C1 segment of cervical spinal cord (tissue), 14 donors: ENCODE measurements around the gene RPP30.
A peak's percentile ranks its signal among the peaks of the same experiment; 100 is the strongest.
"Not testable (repeated sequence)": the region's sequence is repeated elsewhere in the genome, so short reads cannot be mapped to it uniquely, and the experiment has no call there.

ENCODE experiments used
- DNase-seq, 14 donors: peaks; one replicate each; lab custom pipeline; 2025; lab: John Stamatoyannopoulos, UW

RPP30 gene

DNA sequence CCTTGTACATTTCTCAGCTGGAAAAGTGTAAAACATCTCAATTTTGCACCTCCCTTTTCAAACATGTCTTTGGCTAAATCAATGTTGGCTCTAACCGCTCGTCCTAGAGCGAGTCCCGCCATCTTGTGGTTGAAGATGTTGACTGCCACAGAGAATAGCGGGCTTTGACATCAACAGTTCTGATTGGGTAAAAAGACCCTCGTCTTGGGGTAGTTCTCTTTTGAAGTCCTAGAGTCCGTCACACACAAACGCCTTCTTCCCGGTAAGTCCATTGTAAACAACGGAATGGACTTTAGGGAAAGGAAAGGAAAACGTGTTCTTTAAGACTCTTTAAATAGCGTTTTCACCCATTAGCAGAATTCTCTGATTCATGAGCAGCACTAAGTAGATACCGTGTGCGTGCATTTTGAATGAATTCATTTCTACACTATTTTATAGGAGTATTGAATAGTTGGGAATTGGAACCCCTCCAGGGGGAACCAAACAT lies 452 bp upstream of the RPP30 start:
- peak in 12 of 14 donors; percentile 4 to 74 (median 18) for DNase-seq

DNA sequence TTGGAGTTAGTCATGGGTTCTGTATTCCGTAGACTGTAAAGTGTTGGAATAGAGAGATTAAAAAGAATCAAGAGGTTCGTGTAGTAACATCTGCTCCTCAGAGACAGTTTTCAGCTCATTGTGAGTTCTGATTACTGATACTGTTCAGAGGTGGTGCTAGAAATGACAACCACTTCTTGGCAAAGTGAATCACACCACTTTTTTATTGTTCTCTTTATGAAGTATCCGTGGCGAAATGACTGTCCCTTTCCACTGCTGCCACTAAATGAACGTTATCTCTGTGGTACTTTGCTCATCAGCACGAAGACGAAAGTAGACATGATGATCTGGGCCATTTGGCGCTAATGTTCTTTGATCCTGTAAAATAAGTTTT lies 860 bp downstream of the RPP30 start:
- no peak for DNase-seq

DNA sequence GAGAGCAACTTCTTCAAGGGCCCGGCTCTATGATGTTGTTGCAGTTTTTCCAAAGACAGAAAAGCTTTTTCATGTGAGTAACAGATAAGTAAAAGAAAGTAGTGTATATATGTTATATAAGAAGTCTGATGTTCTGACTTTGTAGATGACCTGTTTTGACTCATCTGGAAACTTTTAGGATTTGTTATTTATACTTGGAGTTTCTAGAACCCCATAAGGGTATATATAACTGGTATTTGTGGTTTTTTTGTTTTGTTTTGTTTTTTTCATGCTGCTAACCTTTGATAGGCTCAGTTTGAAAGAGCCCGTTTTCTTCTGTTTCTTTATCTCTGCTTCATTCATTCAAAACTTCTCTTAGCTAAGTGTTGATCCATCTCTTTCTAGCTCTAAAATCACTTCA lies 7.3 kb downstream of the RPP30 start:
- DNase-seq = no peak

DNA sequence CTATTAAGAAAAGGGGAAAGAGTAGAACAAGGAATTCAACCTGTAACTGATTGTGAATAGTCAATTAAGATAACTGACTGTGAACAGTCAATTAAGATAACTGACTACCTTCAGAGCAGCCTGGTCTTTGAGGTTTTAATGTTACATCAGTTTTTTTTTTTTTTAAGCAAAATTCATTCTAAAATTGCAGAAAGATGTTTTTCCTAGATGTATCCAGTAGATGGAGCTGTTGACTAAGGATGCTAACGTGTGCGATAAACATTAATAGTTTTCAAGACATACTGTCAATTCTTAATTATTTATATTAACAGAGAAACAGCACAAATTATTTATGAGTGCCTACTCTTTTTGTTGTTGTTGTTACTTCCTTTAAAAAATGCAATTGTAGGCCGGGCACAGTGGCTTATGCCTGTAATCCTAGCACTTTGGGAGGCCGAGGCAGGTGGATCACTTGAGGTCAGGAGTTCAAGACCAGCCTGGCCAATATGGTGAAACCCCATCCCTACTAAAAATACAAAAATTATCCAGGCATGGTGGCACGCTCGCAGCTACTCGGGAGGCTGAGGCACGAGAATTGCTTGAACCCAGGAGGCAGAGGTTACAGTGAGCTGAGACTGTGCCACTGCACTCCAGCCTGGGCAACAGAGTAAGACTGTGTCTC lies 8.4 kb downstream of the RPP30 start:
- peak in 1 of 14 donors; percentile 6 for DNase-seq

DNA sequence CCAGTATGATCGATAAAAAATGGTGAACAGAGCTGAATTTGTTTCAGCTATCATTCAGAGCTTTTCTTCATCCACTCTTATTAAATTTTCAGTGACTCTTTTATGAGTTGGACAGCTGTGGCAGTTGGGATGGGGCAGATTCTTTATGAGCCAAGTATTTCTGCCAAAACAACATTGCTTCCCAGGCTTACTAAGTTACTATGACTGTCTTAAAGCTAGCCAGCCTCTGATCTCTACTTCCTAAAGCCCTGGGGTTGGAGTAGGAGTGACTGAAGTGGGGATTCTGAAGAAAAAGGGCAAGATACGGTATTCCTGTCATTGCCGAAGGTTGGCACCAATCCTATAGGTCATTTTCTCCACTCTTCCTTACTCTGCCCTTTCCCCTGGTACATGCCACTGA lies 12.7 kb downstream of the RPP30 start:
- DNase-seq = peak in 1 of 14 donors; percentile 4

DNA sequence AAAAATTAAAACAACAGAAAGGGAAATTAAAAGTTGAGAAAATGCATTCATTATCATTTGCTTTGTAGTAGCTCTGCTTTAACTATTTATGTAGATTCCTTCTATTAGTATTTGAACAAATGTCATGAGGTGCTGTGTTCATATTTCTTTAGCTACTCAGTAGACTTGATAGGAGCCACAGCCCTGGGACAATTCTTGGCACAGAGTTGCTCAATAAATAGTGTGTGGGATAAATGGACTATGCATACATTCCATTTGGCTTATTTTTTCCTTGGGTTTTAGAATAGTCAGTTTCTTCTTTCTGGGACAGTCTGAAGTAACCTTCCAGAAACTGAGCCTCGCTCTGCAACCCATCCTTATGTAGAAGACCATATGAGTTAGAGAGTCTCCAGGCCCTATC lies 13.4 kb downstream of the RPP30 start:
- DNase-seq = no peak

DNA sequence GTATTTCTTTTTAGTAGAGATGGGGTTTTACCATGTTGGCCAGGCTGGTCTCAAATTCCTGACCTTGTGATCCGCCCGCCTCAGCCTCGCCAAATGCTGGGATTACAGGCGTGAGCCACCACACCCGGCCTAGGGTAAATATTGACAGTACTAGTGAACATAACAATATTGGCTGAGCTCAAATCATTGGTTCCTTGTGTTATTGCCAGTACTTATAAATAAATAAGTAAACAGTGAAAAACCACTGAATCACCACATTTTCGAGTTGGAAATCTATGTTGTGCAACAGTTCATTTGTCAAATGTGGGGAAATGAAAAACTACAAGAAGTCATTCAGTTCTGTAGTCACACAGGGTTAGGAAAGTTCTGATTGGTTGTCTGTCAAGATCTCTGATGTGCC lies 15.8 kb downstream of the RPP30 start:
- DNase-seq = no peak

DNA sequence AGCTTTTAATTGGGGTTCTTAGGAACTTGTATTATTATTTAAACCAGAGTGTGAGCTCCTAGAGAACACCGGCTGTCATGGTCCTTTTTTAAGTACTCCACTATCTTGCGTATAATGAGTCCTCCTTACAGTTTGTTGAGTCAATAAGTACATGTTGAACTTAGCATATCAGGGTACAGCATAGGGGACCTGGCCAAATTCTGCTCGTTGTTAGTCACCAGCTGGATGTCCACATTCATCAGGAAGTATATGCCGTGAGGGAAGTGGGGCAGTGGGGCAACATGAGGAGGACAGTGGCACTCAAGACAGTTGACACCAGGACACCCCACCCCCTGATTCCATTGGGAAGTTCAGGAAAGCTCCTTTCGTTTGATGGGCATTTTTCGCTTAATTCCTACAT lies 16.6 kb downstream of the RPP30 start:
- no peak for DNase-seq

DNA sequence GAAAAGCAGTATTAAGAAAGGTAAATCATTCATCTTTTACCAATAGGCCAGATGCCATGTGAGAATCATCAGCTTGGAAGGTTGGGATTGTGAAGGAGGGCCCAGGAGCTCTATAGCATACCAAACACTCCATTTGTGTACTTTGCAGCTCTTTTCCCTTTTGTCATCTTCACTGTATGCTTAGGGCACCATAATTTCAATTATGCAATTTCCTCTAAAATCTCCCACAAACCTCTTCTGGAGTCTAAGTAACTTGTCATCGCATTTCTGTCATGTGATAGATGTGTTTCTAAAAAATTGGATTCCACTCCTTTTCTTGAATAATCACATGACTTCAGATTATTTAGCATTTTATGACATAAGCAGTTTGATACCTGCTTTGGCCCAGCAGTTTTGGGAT lies 17.9 kb downstream of the RPP30 start:
- DNase-seq = no peak

DNA sequence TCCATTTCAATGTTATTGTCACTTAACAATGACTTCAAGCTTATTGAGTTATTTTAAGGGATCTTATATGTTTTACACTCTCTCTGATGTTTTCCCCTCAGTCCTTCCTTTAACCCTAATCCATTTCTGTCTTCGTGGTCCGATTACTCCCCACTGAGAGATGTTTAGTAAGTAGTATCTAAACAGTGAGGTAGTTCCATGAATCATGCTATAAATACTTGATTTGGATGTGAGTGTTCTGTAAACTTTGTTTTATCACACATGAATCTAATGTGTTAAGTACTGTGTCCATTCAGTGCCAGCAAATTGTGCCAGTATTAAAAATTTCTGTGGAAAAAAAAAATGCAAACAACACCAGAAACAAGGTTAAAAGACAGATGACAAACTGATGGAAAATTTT lies 18.6 kb downstream of the RPP30 start:
- DNase-seq = no peak

DNA sequence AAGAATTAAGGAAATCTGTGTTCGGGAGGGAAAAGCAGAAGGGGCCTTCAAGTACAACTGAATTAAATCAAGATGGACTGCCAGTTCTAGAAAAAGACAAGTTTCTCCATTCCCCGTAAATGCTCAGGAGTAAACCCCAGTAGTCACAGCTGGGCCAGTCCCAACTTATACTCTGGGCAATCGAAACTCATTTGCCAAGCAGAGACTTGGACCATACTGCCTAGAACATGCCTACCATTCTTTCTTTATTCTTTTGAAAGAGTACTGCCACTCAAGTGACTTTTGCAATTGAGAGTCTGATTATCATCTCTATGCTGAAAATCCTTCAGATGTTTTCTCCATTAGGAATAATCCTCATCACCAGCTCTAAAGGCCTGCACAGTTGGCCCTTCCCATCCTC lies 21.4 kb downstream of the RPP30 start:
- no peak for DNase-seq

DNA sequence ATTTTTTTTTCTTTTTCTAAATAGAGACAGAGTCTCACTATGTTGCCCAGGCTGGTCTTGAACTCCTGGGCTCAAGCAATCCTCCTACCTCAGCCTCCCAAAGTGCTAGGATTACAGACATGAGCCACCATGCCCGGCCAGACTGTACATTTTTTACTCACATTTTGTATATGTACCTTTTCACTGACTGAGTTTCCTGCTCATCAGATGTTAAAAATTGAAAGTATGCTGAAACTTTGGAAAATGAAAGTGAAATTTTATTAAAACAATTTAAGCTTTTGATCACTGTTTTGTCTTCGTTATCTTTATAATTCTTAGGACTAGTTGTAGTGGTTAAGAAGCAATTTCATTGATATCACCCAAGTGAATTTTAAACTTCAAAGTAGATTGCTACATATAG lies 25.1 kb downstream of the RPP30 start:
- DNase-seq = not testable (repeated sequence)

DNA sequence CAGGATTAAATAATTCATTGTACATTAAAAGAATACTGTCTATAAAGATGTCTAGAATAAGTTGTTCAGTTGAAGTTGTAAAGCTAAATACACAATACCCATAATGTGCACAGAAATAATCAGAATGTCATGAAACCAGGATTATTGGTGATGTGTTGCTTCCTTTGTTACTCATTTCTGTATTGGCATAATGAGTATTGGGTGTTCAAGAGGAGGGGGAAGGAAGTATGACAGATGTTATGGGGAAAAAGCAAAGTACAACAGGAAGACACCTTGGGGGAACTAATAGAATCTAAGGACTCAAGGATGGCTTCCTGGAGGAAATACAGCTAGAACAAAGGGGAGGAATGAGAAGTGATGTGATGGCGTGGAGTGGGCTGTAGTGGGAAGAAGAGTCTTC lies 34.2 kb downstream of the RPP30 start:
- no peak for DNase-seq

DNA sequence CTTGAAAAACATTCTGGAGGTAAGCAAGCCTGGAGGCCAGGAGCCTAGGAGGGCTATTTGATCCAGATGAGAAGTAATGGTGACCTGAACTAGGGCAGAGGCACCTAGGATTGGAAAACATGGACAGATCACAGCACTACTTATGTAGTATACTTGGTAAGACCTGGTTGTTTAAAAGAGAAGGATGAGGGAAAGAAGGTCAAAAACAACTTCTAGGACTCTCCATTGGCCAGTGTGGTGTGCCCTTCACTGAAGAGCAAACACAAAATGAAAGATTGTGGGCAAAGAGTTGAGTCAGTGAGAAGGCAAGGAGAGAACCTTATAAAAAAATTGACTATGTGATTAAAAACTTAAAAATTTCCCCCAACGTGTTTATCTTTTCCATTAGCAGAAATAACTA lies 34.8 kb downstream of the RPP30 start:
- DNase-seq = no peak

DNA sequence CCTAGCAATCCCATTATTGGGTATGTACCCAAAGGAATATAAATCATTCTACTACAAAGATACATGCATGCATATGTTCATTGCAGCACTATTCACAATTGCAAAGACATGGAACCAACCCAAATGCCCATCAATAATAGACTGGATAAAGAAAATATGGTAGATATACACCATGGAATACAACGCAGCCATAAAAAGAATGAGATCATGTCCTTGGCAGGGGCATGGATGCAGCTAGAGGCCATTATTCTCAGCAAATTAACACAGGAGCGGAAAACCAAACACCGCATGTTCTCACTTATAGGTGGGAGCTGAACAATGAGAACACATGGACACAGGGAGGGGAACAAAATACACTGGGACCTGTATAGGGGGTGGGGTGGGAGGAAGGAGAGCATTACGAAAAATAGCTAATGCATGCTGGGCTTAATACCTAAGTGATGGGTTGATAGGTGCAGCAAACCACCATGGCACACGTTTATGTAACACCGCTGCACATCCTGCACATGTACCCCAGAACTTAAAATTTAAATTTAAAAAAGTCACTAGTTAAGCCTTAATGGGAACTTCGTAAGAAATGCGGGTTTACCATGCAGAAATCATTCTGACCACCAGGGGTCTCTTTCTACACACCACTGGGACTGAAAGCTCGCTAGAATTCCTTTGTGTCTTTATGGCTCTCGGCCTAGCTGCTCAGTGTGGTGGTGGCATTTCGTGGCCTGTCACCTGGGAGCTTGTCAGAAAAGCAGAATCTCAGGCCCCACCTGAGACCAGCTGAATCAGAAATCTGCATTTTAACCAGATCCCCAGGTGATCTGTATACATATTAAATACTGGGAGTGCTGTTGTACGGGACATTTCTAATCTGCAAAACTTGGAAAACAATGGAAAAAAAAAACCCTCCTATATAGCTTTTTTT lies 39.6 kb downstream of the RPP30 start:
- peak in 12 of 14 donors; percentile 2 to 59 (median 28) for DNase-seq

DNA sequence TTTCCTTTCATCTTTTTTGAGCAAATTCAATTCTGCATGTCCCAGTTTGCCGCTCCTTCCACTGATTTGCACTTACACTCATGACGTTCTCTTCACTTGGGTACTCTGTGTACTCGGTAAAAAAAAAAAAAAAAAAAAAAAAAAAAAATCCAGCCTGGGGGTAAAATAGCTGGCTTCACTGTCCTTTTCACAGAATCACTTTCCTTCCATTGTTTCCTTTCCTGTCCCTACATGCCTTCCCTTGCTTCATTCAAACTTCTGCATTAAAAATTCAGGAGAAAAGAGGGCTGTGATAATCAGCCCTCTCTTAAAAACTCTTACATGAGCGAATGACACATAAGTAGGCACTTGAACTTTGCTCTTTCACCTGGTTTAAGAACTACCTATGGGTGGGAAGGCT lies 40.4 kb downstream of the RPP30 start:
- no peak for DNase-seq

DNA sequence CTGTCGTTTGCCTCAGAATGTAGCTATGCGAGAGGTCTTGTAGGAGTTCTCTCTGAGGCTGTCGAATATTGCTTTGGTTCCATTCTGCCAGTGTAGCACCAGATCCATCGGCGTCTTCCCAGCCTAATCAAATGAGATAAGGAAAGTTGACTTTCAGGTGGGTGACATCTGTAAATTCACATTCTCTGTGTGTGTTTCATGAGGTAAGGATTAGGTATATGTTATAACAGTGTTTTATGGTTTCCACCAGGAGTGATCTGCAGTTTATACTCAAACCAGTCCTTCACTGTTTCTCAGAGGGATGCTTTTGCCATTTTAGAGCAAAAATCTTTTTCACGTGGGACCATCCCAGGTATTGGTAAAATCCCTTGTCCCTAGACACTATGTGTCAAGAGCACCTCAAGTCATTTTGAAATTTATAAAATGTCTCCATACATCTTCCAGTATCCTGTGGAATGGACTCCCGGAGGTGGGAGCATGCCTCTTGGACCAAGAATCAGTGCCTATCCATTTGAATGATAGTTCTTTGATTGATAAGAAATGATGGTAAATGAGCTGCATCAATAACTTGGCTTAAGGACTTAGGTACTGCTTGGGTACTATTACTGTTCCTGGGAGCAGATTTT lies 41.2 kb downstream of the RPP30 start:
- no peak for DNase-seq

DNA sequence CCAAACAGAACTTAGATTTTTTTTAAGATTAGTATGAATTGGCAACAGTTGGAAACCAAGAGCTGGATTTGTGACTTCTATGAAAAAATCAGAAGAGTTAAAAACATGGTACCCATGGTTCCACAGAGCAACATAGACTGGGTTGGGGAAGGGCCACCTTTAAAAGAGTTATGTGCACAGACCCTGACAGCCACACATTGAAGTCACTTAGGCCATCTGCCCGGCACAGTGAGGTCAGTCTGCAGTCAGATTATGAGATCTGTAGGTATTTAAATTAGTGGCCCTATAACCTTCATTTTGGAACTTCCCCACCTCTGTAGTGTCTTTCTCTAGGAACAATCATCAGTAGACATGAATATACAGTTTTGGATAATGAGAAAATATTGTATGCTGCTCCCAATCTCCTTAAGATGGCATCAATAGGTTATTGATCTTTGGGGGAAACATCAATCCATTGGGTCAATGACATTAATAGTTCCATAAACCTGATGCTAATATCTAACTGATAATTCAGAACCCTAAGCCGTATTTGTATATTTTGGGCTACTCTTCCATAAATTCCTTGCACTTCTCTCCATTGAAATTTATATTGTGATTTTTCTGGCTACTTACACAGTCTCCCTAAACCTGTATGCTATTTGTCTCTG lies 42.1 kb downstream of the RPP30 start:
- no peak for DNase-seq

DNA sequence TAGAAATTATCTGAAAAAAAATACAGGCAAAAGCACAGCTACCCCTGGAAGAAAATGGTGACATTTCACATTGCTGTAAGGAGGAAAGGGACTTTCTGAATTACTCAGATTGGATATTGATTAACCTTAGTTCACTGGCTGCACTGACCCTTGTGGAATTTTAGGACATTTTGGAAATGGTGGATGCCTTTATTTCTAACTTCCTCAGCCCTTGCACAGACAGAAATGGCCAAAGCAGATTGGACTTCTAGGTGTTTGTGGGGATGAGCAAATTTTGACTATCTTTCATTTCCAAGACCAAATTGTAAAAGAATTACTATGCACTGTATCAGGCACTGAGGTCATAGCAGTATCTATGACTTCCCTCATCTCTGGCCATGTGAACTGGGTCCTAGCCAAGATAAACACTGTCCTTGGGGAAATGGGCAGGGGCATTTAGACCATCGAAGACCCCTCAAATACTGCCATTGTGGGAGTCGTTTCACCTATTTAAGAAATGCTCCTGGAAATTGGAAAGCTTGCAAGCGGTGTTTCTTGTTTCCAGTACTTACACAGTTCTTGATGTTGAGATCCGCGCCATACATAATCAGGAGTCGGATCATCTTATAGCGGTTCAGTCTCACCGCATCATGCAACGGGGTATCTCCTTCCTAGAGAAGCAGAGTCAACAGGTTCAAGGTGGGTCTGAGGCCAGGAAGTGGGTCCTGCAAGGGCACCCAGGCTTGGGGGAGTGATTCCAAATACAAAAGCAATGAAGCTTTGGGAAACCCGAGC lies 43.4 kb downstream of the RPP30 start:
- no peak for DNase-seq

DNA sequence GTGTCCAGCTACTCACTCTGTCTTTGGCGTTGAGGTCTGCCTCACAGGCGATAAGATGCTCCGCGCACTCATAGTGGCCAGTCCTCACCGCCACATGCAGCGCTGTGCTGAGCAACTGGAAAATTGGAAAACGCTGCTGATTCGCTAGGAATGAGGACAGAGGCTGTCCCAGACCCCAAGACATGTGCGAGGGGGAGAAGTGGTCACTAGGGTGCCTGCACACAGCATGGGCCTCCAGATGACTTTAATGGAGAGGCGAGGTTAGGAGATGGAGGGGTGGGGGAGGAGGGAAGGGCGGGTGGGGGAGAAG lies 43.9 kb downstream of the RPP30 start:
- no peak for DNase-seq
